ENCODE measurements around the gene CLK2. TPM values are rescaled to one million over a fixed set of nuclear protein-coding genes. Genes with fewer than 3 reads are reported as not detected.
A peak's percentile ranks its signal among the peaks of the same experiment; 100 is the strongest.

CLK2 gene
- total and polyA plus RNA-seq, 2 experiments from 2014 or later: 27.2 to 54.6 TPM

DNA sequence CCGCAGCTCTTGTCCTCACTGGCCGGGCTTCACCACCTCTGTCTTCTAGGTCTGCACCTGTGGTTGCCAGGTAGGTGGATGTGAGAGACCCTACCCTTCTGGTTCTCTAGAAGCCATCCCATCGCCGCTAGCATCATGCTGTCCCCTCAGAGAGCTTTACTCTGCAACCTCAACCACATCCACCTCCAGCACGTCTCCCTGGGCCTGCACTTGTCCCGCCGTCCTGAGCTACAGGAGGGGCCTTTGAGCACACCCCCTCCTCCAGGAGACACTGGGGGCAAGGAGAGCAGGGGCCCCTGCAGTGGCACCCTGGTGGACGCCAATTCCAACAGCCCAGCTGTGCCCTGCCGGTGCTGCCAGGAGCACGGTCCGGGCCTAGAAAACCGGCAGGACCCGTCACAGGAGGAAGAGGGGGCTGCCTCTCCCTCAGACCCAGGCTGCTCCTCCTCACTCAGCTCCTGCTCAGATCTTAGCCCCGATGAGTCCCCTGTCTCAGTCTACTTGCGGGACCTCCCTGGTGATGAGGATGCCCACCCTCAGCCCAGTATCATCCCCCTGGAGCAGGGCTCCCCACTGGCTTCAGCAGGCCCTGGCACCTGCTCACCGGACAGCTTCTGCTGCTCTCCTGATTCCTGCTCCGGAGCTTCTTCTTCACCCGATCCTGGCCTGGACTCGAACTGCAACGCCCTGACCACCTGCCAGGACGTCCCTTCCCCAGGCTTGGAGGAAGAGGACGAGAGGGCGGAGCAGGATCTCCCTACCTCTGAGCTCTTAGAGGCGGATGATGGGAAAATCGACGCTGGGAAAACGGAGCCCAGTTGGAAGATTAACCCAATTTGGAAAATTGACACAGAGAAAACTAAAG lies 48.6 kb upstream of the CLK2 start (continued):
- no peak for TF ChIP-seq CREB1 (CRISPR knock-in tag; IDR thresholded peaks at IDR 0.05; ENCODE audit: low read depth)
- no peak for TF ChIP-seq POLR2AphosphoS5 (IDR thresholded peaks at IDR 0.05; ENCODE audit: low read depth)
- no peak for TF ChIP-seq ZNF114 (CRISPR knock-in tag; IDR thresholded peaks at IDR 0.05)

DNA sequence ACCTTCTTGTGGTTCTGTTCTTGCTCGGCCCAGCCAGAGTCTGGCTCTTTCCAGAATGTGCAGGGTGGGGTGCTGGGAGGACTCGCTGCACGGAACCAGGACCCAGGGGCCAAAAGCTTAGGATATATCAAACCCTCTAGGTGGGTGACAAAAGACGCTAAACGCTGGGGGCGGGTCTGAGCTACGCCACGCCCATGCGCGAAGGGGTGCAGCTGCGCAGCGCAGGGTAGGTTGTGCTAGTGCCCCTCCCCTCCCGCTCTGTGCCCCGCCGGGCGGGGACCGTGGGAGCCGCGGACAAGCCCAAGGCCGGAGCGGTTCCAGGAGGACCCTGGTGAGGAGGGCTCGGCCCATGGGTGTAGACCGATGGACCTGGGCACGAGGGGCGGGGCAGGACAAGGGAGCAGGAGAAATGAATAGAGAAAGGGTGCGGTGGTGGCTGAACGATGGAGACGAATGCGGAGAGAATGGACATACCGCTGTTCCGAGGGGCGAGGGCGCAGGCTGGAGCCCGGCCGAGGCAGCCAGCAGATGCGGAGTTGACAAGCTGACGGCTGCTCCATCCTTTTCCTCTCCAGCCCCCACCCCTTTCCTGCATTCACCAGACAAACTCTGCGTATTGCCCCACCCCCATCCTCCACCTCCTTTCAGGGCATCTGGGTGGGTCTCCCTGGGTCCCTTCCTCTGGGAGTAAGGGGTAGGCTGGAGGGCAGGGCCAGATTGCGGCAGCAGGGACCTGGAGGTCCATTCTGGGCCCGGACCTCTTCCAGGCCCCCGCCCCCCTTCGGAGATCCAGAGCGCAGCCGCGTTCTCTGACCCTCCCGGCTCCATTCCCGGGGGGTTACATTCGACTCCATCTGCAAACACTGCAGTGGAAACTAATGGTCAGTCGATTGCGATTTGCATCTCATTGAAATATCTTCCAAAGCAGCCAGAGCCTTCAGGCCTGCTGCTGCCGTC lies 47.6 kb upstream of the CLK2 start, which contains the start of gene RUSC1:
RUSC1 (plus strand) TSS at position 234 of the 957 bp plus-strand sequence. CDS start 880 bp downstream, outside the sequence.
- TF ChIP-seq, protein P1, sequence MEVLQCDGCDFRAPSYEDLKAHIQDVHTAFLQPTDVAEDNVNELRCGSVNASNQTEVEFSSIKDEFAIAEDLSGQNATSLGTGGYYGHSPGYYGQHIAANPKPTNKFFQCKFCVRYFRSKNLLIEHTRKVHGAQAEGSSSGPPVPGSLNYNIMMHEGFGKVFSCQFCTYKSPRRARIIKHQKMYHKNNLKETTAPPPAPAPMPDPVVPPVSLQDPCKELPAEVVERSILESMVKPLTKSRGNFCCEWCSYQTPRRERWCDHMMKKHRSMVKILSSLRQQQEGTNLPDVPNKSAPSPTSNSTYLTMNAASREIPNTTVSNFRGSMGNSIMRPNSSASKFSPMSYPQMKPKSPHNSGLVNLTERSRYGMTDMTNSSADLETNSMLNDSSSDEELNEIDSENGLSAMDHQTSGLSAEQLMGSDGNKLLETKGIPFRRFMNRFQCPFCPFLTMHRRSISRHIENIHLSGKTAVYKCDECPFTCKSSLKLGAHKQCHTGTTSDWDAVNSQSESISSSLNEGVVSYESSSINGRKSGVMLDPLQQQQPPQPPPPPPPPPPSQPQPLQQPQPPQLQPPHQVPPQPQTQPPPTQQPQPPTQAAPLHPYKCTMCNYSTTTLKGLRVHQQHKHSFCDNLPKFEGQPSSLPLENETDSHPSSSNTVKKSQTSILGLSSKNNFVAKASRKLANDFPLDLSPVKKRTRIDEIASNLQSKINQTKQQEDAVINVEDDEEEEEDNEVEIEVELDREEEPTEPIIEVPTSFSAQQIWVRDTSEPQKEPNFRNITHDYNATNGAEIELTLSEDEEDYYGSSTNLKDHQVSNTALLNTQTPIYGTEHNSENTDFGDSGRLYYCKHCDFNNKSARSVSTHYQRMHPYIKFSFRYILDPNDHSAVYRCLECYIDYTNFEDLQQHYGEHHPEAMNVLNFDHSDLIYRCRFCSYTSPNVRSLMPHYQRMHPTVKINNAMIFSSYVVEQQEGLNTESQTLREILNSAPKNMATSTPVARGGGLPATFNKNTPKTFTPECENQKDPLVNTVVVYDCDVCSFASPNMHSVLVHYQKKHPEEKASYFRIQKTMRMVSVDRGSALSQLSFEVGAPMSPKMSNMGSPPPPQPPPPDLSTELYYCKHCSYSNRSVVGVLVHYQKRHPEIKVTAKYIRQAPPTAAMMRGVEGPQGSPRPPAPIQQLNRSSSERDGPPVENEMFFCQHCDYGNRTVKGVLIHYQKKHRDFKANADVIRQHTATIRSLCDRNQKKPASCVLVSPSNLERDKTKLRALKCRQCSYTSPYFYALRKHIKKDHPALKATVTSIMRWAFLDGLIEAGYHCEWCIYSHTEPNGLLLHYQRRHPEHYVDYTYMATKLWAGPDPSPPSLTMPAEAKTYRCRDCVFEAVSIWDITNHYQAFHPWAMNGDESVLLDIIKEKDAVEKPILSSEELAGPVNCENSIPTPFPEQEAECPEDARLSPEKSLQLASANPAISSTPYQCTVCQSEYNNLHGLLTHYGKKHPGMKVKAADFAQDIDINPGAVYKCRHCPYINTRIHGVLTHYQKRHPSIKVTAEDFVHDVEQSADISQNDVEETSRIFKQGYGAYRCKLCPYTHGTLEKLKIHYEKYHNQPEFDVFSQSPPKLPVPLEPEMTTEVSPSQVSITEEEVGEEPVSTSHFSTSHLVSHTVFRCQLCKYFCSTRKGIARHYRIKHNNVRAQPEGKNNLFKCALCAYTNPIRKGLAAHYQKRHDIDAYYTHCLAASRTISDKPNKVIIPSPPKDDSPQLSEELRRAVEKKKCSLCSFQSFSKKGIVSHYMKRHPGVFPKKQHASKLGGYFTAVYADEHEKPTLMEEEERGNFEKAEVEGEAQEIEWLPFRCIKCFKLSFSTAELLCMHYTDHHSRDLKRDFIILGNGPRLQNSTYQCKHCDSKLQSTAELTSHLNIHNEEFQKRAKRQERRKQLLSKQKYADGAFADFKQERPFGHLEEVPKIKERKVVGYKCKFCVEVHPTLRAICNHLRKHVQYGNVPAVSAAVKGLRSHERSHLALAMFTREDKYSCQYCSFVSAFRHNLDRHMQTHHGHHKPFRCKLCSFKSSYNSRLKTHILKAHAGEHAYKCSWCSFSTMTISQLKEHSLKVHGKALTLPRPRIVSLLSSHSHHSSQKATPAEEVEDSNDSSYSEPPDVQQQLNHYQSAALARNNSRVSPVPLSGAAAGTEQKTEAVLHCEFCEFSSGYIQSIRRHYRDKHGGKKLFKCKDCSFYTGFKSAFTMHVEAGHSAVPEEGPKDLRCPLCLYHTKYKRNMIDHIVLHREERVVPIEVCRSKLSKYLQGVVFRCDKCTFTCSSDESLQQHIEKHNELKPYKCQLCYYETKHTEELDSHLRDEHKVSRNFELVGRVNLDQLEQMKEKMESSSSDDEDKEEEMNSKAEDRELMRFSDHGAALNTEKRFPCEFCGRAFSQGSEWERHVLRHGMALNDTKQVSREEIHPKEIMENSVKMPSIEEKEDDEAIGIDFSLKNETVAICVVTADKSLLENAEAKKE (CRISPR knock-in tag; IDR thresholded peaks at IDR 0.05): no peak
- TF ChIP-seq EZH2phosphoT487 (IDR thresholded peaks at IDR 0.05; ENCODE audit: unreplicated experiment): no peak
- peak; percentile 95 for TF ChIP-seq POLR2AphosphoS5 (IDR thresholded peaks at IDR 0.05; ENCODE audit: low read depth)
- TF ChIP-seq CREB1 (CRISPR knock-in tag; IDR thresholded peaks at IDR 0.05; ENCODE audit: low read depth): 0 out of 2 replicates have a peak, but pooled peaks have one; percentile 14
- no peak for TF ChIP-seq ZNF331 (CRISPR knock-in tag; IDR thresholded peaks at IDR 0.05; ENCODE audit: low read depth)
- no peak for TF ChIP-seq ZNF114 (CRISPR knock-in tag; IDR thresholded peaks at IDR 0.05)
- TF ChIP-seq, protein P2, sequence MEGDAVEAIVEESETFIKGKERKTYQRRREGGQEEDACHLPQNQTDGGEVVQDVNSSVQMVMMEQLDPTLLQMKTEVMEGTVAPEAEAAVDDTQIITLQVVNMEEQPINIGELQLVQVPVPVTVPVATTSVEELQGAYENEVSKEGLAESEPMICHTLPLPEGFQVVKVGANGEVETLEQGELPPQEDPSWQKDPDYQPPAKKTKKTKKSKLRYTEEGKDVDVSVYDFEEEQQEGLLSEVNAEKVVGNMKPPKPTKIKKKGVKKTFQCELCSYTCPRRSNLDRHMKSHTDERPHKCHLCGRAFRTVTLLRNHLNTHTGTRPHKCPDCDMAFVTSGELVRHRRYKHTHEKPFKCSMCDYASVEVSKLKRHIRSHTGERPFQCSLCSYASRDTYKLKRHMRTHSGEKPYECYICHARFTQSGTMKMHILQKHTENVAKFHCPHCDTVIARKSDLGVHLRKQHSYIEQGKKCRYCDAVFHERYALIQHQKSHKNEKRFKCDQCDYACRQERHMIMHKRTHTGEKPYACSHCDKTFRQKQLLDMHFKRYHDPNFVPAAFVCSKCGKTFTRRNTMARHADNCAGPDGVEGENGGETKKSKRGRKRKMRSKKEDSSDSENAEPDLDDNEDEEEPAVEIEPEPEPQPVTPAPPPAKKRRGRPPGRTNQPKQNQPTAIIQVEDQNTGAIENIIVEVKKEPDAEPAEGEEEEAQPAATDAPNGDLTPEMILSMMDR (conservative IDR thresholded peaks at IDR 0.05; ENCODE audit: low read depth in 2 of 2): 0 out of 4 replicates have a peak, but pooled peaks of 1 of the 2 experiments have one; percentile 2
- TF ChIP-seq NANOG (IDR thresholded peaks at IDR 0.05; ENCODE audit: borderline replicate concordance): no peak
- Histone ChIP-seq H3K36me3 (ENCODE audit: insufficient read depth) (peaks cover 22% of the 10 kb centered on the region), H3K4me2 (peak within 1 kb of the TSS; percentile 99), H3K4me1 (ENCODE audit: insufficient read depth) (peaks cover 28% of the 10 kb centered on the region), H3K9me2 (ENCODE audit: insufficient read depth) (no peaks in the 10 kb centered on the region), H3K4me3 (peak within 1 kb of the TSS; percentile 99), H3F3A (replicated peaks; ENCODE audit: low read depth) (peaks cover 59% of the 10 kb centered on the region), H3K27ac (ENCODE audit: low read depth) (peak within 1 kb of the TSS; percentile 46), H3K27me3 (ENCODE audit: insufficient read depth) (peaks cover 7% of the 10 kb centered on the region), H3K79me2 (replicated peaks; ENCODE audit: insufficient read depth) (no peaks in the 10 kb centered on the region), H4K20me1 (replicated peaks; ENCODE audit: insufficient read depth) (peaks cover 21% of the 10 kb centered on the region), H2AFZ (no peak within 1 kb of the TSS)
- peak within 1 kb of the TSS; percentile 75; the same call in 1 of the 2 replicates for H3K27ac Mint-ChIP-seq
- peaks cover 38% of the 10 kb centered on the region for H3K4me1 Mint-ChIP-seq
- H3K9me3 Mint-ChIP-seq: no peaks in the 10 kb centered on the region
- peak within 1 kb of the TSS; percentile 81 for H3K4me3 Mint-ChIP-seq
- DNase-seq (ENCODE audit: low spot score) (peak; percentile 93), ATAC-seq (peak; percentile 14)
- peaks cover 26% of the 10 kb centered on the region for H3K36me3 Mint-ChIP-seq (ENCODE audit: low read depth)
- H3K27me3 Mint-ChIP-seq (ENCODE audit: insufficient read depth, low read depth, poor library complexity): peaks cover 24% of the 10 kb centered on the region
